NK-92 (cell line): ENCODE data around the gene SEC31B.
A peak's percentile ranks its signal among the peaks of the same experiment; 100 is the strongest.

Experiments used
- DNase-seq: peaks from one replicate; lab custom pipeline; 2025; ENCODE audit not compliant: unreplicated experiment; lab: John Stamatoyannopoulos, UW

Gene SEC31B

DNA sequence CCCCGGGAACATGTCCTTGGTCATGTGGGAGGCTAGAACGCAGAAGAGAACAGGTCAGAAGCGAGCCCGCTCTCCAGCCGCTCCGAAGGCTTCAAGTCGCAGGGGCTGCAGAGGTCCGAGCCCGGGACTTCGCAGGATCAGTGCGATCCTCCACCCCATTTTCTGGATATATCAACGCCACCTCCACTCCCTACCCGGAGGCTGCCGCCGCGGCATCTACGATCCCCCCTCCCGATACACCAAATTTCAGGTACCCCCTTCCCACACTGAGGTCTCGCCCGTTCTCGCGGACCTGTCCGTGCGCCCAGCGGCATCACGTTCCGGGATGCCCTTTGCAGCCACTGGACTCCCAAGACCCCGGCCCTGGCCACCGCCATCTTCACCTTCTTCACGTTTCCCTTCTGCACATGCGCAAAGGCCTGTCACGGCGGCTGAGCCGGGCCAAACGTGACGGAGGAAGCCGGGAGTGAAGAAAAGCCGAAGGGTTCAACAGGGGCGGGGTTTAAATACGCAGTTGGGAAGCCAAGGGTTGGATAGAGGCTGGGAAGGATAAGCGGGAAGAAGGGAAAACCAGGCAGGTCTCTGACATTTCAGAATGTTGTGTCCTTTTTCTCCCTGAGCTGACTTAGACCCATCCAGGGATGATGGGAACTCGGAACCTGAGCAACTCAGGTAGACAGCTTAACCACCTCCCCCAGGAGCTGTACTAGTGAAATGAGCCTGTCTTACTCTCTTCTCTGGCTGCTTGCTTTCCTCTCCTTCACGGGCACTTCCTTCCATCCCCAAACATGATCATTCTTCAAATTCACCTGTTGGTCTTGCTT, 10.0 kb upstream of the SEC31B start, which contains the start of gene NDUFB8:
TSS of gene NDUFB8 (minus strand) at position 397 of the 824 bp plus-strand sequence. CDS start at position 377, 20 bp downstream.
- DNase-seq = peak; percentile 18

- DNase-seq = no peak
These were observed 9.3 kb upstream of the SEC31B start for GRCh38 chr10:100528921-100529474.

DNA sequence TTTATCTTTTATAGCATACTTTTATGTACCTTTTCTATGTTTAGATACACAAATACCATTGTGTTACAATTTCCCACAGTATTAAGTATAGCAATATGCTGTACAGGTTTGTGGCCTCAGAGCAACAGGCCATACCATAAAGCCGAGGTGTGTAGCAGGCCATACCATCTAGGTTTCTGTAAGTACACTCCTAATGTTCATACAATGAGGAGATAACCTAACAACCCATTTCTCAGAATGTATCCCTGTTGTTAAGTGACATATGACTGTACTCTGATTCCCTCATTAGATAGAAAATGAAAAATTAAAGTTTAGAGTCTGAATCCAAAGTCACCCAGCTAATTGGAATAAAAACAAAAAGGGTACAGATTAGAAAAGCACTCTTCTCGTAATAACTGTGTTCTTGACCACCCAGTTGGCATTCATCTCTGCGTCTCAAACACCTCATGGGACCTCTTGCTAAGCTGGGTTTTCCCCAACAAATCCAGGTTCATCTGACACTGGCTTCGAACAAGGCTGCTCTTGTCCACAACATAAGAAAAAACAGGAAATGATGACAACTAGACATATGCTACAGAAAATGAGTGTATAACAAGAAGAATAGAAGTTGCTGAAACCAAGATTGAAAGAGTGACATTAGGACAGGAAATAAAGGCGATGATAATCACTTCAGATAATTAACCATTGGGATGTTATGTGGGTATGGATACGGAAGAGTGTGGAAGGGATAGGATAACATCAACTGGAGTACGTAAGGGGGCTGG, 8.6 kb upstream of the SEC31B start:
- DNase-seq = no peak

- DNase-seq = no peak
These were observed 5.0 kb upstream of the SEC31B start for GRCh38 chr10:100524638-100525037.

DNA sequence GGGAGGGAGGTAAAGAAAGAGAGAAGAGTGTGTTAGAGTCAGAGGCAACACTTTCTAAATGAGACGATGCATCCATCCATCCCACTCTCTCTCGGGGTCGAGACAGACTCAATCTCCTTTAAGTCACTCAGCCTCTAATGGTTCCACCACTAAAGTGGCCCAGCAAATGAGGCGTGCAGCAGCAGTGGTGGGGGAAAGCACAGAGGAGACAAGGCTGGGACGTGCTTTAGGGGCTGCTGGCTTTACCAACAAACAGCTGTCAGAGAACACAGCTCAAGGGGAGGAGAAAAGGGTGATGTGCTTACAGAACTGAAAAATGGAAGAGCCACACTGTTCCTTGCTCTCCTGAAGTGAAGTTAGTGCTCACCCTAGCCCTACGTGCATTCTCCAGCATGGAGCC, 4.5 kb upstream of the SEC31B start:
- DNase-seq = no peak

DNA sequence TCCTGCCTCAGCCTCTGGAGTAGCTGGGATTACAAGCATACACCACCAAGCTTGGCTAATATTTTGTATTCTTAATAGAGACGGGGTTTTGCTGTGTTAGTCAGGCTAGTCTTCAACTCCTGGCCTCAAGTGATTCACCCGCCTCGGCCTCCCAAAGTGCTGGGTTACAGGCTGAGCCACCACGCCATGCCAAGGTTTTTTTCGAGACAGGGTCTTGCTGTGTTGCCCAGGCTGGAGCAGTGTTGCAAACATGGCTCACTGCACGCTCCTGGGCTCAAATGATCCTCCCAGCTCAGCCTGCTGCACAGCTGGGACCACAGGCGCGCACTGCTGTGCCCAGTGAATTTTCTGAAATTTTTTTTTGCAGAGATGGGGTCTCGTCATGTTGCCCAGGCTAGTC, 3.3 kb upstream of the SEC31B start:
- no peak for DNase-seq

GRCh38 chr10:100522107-100522801, 2.6 kb upstream of the SEC31B start:
- DNase-seq = no peak

DNA sequence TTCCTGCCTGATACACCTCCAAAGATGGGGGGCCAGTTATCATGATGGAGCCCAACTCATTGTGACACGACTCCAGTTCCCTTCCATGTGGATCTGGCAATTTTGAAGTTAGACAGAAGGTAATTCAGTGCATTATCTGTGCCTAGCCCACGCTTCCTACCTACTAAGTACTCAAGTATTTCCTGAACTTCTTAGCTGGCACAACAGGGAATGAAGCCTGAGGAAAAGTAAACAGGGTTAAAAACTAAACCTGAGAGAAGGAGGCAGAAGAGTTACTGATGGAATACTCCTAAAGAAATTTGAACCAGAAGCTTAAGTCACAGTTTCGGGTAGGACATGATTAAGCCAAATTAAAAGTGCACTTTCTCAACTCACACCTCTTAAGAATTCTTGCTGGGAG, 1.1 kb upstream of the SEC31B start:
- no peak for DNase-seq

DNA sequence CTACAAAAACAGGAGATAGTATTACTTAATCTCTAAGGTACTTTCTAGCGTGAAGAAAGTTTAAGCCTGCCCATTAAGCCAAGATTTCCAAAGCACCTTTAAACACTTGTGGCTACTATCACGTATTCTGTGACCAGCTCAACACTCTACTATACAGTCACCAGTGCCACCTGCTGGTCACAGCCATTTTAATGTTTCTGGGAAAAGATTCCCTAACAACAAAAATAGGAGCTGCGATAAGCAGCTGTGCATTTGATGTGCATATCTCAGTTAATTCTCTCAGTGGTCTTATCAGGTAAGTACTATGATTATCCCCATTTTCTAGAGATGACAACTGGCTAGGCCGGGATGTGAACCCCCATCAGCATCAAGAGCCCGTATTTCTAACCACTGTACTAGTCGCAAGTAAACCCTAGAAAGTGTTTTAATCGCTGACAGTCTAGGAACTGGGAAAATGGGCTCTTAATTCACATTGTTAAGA, 860 bp downstream of the SEC31B start:
- no peak for DNase-seq

GRCh38 chr10:100516847-100517246, 2.8 kb downstream of the SEC31B start:
- DNase-seq = no peak

DNA sequence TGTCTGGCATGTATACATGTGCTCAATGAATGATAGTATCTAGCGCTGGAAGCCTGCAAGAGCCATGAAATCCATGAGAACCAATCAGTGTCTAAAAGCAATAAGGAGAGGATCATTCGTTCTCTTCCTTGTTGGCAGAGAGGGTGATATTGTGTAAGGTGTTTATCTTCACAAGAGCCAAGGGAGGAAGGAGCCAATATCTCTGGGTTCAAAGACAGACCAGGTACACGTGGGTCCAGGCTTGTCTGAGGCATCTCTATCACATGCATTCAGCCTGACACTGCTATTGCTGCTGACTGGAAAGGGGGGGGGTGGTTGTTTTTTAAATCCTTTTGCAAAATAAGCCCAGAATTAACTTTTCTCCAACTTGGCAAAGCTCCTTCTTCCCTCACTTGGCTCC, 4.0 kb downstream of the SEC31B start:
- no peak for DNase-seq

DNA sequence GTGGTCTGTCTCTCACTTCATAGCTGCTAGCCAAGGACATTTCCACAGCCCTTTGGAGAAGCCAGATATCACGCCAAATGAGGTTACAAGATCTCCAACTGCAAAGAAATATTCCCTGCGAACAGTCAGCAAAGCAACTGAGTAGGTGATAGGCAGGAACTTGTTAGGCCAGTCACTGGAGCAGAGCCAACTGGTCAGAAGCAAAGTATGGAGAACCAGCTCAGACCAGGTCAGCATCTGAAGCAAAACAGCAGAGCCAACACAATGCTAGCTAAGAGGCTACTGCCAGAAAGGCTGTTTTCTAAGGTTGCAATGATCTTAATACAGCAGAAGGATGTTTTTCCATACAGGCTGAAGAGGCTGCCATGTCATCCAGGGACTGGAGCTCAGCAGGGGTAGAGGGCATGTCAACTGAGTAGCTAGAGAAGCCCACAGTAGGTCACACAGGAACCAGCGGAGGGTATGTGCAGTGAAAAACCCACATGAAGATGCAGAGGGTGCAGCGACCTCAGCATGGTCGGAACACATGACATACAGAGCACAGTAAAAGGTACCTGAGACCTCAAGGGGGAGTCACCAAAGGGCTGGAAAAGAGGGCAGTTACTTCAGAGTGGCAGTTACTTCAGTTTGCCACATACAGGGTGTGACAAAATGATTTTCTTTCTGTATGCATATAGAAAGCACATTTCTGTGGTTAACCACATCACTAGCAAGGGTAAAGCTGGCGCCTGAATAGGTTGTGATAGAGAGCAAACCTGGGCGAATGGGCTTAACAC, 8.9 kb downstream of the SEC31B start:
- no peak for DNase-seq

- no peak for DNase-seq
These were observed 10.3 kb downstream of the SEC31B start for GRCh38 chr10:100509241-100509840.

DNA sequence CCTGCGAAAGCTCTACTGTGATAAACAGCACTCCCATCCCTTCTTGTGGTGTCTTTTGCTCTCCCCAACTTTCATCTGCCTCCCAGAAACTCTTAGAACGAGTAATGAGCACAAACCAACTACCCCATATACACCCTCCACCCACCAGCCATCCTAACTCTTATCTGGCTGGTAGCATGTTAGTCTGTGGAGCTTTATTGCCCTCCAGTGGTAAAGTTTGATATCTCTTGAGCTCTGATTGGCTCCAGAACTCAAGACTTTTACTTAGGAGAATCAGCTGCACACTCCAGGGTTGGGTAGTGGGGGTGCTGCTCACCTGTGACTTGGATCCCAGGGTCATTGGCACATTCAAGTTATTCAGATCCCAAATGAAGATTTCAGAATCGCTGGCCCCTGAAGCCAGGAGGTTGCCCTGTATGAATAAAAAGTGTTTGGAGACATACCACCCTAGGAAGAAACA, 10.9 kb downstream of the SEC31B start:
- no peak for DNase-seq

DNA sequence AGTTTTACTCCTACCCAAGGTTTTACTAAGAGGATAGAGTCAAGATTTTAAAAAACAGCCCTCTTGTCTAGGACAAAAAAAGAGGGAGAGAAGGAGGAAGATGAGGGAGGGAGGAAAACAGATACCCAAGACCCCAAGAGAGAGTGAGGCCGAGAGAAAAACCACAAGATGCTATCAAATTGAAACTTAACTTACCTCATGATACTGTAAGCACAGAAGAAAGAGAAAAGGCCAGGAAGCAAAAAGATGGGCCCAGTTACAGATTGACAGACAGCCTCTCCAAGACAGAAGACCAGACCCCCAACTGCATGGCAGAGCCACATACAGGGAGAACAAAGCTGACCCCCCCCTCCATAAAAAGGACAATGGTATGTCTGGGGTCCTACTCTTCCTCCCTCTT, 11.4 kb downstream of the SEC31B start:
- no peak for DNase-seq

DNA sequence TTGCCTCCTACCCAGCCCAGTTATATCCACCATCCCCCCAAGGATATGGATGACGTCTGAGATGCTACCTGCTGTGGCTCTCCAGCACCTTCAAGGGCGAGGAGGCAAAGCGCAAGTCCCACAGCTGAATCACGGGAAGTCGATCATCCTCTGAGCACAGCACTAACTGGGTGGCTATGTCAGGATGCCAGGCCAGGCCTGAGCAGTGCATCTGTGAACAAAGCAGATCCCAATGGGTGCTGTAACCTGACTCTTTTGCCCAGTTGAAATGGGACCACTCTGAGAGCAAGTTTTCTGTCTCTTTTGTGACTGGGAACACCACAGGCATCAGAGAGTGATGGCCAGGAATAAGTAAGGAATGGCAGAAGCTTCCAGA, 12.3 kb downstream of the SEC31B start:
- DNase-seq = no peak

GRCh38 chr10:100506596-100507356, 12.9 kb downstream of the SEC31B start:
- DNase-seq = no peak

DNA sequence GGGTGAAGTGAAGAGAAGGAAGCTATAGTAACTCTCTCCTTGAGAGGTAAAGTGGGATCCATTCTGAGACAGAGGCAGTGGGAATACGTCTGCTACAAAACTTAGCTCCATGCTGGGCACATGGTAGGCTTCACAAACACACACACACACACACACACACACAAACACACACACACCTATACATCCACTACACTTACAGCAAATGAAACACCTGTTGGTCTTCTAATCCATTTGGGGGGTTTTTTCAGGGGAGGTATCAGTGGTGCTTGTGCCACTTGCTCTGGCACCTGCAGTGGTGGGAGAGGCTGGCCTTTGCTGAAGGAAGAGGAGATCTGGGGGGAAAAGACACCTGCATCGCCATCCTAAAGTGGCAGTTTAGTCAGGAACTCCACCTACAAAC, 14.5 kb downstream of the SEC31B start:
- DNase-seq = no peak

- no peak for DNase-seq
These were observed 15.6 kb downstream of the SEC31B start for GRCh38 chr10:100504096-100504495.
